ENCODE results near the gene C2CD2. TPM values are rescaled to one million over a fixed set of nuclear protein-coding genes. Genes with fewer than 3 reads are reported as not detected.

The C2CD2 gene
- total RNA-seq, 1 donor from 2014 or later = 31.1 TPM

DNA sequence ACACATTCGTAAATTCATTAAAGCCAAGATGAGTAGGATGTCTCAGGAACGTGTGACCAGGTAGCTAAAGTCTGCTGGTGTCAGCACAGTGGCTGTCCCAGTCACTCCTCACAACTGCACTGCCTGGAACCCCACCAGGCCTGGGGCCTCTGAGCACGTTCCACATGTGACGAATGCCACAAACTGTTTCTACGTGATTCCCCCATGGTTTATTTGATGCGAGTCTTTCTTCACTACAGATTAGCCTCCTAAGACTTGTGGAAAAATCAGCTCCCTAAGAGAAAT lies 107.8 kb downstream of the C2CD2 start:
- no peak overlapping the region for H3K4me3 Mint-ChIP-seq
- TF ChIP-seq, protein P1, sequence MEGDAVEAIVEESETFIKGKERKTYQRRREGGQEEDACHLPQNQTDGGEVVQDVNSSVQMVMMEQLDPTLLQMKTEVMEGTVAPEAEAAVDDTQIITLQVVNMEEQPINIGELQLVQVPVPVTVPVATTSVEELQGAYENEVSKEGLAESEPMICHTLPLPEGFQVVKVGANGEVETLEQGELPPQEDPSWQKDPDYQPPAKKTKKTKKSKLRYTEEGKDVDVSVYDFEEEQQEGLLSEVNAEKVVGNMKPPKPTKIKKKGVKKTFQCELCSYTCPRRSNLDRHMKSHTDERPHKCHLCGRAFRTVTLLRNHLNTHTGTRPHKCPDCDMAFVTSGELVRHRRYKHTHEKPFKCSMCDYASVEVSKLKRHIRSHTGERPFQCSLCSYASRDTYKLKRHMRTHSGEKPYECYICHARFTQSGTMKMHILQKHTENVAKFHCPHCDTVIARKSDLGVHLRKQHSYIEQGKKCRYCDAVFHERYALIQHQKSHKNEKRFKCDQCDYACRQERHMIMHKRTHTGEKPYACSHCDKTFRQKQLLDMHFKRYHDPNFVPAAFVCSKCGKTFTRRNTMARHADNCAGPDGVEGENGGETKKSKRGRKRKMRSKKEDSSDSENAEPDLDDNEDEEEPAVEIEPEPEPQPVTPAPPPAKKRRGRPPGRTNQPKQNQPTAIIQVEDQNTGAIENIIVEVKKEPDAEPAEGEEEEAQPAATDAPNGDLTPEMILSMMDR (IDR thresholded peaks at IDR 0.05; ENCODE audit: unreplicated experiment) = no peak
- H3K27me3 Mint-ChIP-seq (ENCODE audit: low read depth) = no peaks in the 10 kb centered on the region
- peaks cover 13% of the 10 kb centered on the region for H3K9me3 Mint-ChIP-seq
- no peak overlapping the region for H3K27ac Mint-ChIP-seq
- peaks cover 18% of the 10 kb centered on the region for H3K36me3 Mint-ChIP-seq
- H3K4me1 Mint-ChIP-seq = no peaks in the 10 kb centered on the region
- DNase-seq (ENCODE audit: low spot score in 2 of 2, unreplicated experiment in 2 of 2) = no peak

DNA sequence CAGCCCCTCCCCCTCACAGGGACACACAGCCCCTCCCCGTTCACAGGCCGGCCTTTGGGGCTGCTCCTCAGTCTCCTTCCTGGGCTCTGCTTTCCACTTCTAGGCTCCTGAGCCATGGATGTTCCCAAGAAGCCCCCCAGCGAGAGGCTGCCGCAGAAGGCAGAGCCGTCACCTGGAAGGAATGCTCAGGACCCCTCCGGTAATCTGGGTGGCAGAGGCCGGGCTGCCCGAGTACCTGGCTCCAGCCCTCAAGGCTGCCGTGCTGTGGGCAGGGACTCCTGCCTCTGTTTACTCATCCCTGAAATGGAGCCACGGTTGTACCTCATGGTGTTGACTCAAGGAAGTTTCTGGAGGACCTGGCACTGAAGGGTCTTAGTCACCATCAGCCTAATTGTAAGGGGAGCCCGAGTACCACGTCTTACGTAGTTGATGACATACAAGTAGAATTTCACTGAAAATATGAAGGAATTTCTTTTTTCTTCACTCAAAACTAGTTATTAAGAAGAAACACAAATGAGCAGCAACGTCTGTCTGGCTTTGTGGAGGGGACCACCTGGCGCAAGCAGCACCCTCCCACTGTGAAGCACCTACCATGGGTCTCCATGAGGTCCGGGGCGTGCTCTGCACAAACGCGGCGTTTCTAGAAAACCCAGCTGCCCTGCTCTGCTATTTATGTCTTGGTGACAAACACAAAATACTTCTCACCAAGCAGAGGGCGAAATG lies 108.3 kb downstream of the C2CD2 start:
- H3K27ac Mint-ChIP-seq = no peak overlapping the region
- TF ChIP-seq, protein P1 (IDR thresholded peaks at IDR 0.05; ENCODE audit: unreplicated experiment) = no peak
- DNase-seq (ENCODE audit: low spot score in 2 of 2, unreplicated experiment in 2 of 2) = no peak
- no peaks in the 10 kb centered on the region for H3K4me1 Mint-ChIP-seq
- no peak overlapping the region for H3K4me3 Mint-ChIP-seq
- no peaks in the 10 kb centered on the region for H3K27me3 Mint-ChIP-seq (ENCODE audit: low read depth)
- H3K9me3 Mint-ChIP-seq = peaks cover 18% of the 10 kb centered on the region
- H3K36me3 Mint-ChIP-seq = peaks cover 19% of the 10 kb centered on the region

DNA sequence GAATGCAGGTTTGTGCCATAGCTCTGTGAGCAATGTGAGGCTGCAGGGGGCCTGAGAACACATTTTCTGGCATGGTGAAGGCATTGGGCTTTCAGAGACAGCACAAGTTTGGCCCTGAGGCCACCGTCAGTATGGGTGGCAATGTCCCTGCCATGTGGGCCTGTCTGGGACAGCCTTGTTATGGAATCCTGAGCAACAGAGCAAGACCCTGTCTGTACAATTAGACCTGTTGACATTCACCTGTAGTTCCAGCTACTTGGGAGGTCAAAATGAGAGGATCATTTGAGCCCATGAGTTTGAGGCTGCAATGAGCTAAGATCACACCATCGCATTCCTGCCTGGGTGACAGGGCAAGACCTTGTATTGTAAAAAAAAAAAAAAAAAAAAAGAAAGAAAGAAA lies 110.2 kb downstream of the C2CD2 start:
- H3K27me3 Mint-ChIP-seq (ENCODE audit: low read depth) = no peaks in the 10 kb centered on the region
- TF ChIP-seq, protein P1 (IDR thresholded peaks at IDR 0.05; ENCODE audit: unreplicated experiment) = no peak
- DNase-seq (ENCODE audit: low spot score in 2 of 2, unreplicated experiment in 2 of 2) = no peak
- H3K4me1 Mint-ChIP-seq = no peaks in the 10 kb centered on the region
- peaks cover 30% of the 10 kb centered on the region for H3K36me3 Mint-ChIP-seq
- H3K27ac Mint-ChIP-seq = no peak overlapping the region
- no peak overlapping the region for H3K4me3 Mint-ChIP-seq
- H3K9me3 Mint-ChIP-seq = peaks cover 20% of the 10 kb centered on the region

DNA sequence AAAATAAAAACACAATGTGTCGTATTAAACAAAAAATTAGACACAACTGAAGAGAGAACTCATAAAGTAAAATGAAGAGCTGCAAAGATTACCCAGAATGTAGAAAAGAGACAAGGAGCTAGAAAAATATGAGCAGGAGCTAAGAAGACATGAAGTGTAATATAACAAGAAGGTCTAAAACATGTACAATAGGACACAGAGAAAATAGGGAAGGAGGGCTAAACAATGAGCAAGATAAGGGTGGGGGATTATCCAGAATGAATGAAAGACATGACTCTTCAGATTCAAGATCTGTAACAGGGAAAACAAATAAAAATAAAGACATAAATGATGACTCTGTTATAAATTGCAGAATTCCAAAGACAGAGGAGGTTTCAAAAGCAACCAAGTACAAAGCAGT lies 112.9 kb downstream of the C2CD2 start:
- no peak for DNase-seq (ENCODE audit: low spot score in 2 of 2, unreplicated experiment in 2 of 2)
- TF ChIP-seq, protein P1 (IDR thresholded peaks at IDR 0.05; ENCODE audit: unreplicated experiment) = no peak
- H3K4me1 Mint-ChIP-seq = no peaks in the 10 kb centered on the region
- H3K27me3 Mint-ChIP-seq (ENCODE audit: low read depth) = no peaks in the 10 kb centered on the region
- peaks cover 45% of the 10 kb centered on the region for H3K36me3 Mint-ChIP-seq
- no peak overlapping the region for H3K4me3 Mint-ChIP-seq
- no peak overlapping the region for H3K27ac Mint-ChIP-seq
- H3K9me3 Mint-ChIP-seq = peaks cover 20% of the 10 kb centered on the region

DNA sequence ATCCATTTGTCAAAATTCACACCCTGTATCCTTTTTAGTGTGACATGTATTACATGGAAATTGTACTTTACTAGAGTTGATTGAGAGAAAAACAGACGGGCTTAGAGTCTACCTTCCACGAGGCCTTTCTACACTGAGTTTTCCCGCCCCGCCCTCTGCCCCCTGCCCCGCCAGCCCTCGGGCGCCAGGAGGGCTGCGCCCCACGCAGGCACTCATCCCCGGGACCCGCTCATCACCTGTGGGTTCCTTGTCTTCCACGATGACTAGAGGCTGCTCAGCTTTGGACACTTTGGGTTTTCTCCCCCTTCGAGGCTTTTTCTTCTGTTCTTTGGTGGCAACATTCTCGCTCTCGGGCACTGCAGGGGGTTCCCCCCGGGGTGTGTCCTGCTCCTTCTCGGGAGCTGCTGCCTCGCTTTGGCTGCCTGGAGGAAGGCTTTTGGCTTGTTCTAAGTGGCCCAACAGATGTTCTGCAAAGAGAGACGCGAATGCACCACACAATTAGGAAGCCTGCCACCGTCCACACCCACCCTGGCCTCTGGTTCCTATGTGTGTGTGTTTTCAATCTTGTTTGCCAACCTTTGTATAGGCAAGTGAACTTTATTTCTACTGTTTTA lies 114.3 kb downstream of the C2CD2 start:
- DNase-seq (ENCODE audit: low spot score in 2 of 2, unreplicated experiment in 2 of 2) = no peak
- Mint-ChIP-seq H3K4me1 (no peaks in the 10 kb centered on the region), H3K4me3 (no peak overlapping the region), H3K27ac (no peak overlapping the region), H3K36me3 (peaks cover 45% of the 10 kb centered on the region), H3K27me3 (ENCODE audit: low read depth) (no peaks in the 10 kb centered on the region), H3K9me3 (peaks cover 20% of the 10 kb centered on the region)
- TF ChIP-seq, protein P1 (IDR thresholded peaks at IDR 0.05; ENCODE audit: unreplicated experiment) = no peak

All from mesothelial cell of epicardium (in vitro differentiated cells).